DND-41 (cell line): ENCODE data around the gene RNASEH2A.

Source experiments
- ATAC-seq: fragments of 200-7000 bp; cut with Tn5 transposase; 3 replicates; pipeline ENCODE4 v1.9.1; 2021; ENCODE audit warnings: low read depth; ENCODE audit not compliant: insufficient read depth
- DNase-seq: peaks from one replicate; pipeline ENCODE4 v3.0.0-alpha.2; 2020
- H2AFZ ChIP-seq: 2 replicates; pipeline ENCODE4 v1.6.0; 2012; ENCODE audit warnings: low read depth, low read length
- H3K27ac ChIP-seq: 2 replicates; pipeline ENCODE4 v1.5.1; 2012; ENCODE audit warnings: low read length, inconsistent platforms
- H3K27me3 ChIP-seq: fragments of 200-600 bp; sonication (generic); 2 replicates; pipeline ENCODE4 v1.6.0; 2012; ENCODE audit warnings: low read length, mild to moderate bottlenecking, inconsistent platforms; ENCODE audit not compliant: insufficient read depth, poor library complexity
- H3K36me3 ChIP-seq: 2 replicates; pipeline ENCODE4 v1.5.1; 2012; ENCODE audit warnings: low read length, inconsistent platforms; ENCODE audit not compliant: insufficient read depth
- H3K4me1 ChIP-seq: 2 replicates; pipeline ENCODE4 v1.5.1; 2012; ENCODE audit warnings: mild to moderate bottlenecking, low read length; ENCODE audit not compliant: insufficient read depth
- H3K4me2 ChIP-seq: 2 replicates; pipeline ENCODE4 v1.6.0; 2012; ENCODE audit warnings: mild to moderate bottlenecking, moderate library complexity, low read length, inconsistent platforms; ENCODE audit not compliant: insufficient read depth
- H3K4me3 ChIP-seq, 2 experiments: fragments of 200-600 bp in 1 of 2; shearing (Covaris generic) in 1 of 2; 2 replicates each; pipeline ENCODE4 v1.5.1; 2012 to 2016; ENCODE audit warnings: inconsistent platforms in 2 of 2, low read length in 2 of 2, mild to moderate bottlenecking in 2 of 2, low read depth in 1 of 2, moderate library complexity in 1 of 2
- H3K79me2 ChIP-seq: 2 replicates; pipeline ENCODE4 v1.6.0; 2012; ENCODE audit warnings: low read length, inconsistent platforms; ENCODE audit not compliant: insufficient read depth
- H3K9ac ChIP-seq: 2 replicates; pipeline ENCODE4 v1.6.0; 2012; ENCODE audit warnings: low read depth, mild to moderate bottlenecking, inconsistent platforms, low read length, moderate library complexity
- H3K9me3 ChIP-seq: 2 replicates; pipeline ENCODE4 v1.5.1; 2012; ENCODE audit warnings: low read length, moderate library complexity, mild to moderate bottlenecking, inconsistent platforms; ENCODE audit not compliant: insufficient read depth, severe bottlenecking
- H4K20me1 ChIP-seq: 2 replicates; pipeline ENCODE4 v1.6.0; 2012; ENCODE audit warnings: low read length; ENCODE audit not compliant: insufficient read depth
- CTCF ChIP-seq: IDR thresholded peaks from 2 replicates; pipeline ENCODE4 v1.5.1; 2012; ENCODE audit warnings: borderline replicate concordance, low read length, moderate library complexity, mild to moderate bottlenecking; ENCODE audit not compliant: poor library complexity, severe bottlenecking; ENCODE audit errors: extremely low read depth
- EZH2 ChIP-seq: IDR thresholded peaks from 3 replicates; pipeline ENCODE4 v1.6.1; 2012; ENCODE audit warnings: borderline replicate concordance, low read depth, mild to moderate bottlenecking, moderate library complexity, low read length, inconsistent platforms; ENCODE audit not compliant: severe bottlenecking

Gene RNASEH2A

GRCh38 chr19:12833418-12833737 lies 27.0 kb downstream of the RNASEH2A start:
- Histone ChIP-seq H3K27me3 (no peaks in the 10 kb centered on the region), H3K79me2 (no peaks in the 10 kb centered on the region), H3K4me2 (peak overlapping the region; percentile 89), H3K9ac (peak overlapping the region; percentile 46), H3K4me3 (peak overlapping the region; percentile 16 to 60; a peak in 3 of 4 replicates), H3K36me3 (no peaks in the 10 kb centered on the region), H3K27ac (peak overlapping the region; percentile 48; the same call in 1 of the 2 replicates), H2AFZ (peak overlapping the region; percentile 47), H4K20me1 (peaks cover 7% of the 10 kb centered on the region), H3K9me3 (no peaks in the 10 kb centered on the region), H3K4me1 (peaks cover 40% of the 10 kb centered on the region)
- DNase-seq (no peak), ATAC-seq (no peak)
- TF ChIP-seq CTCF (no peak), EZH2 (no peak)

DNA sequence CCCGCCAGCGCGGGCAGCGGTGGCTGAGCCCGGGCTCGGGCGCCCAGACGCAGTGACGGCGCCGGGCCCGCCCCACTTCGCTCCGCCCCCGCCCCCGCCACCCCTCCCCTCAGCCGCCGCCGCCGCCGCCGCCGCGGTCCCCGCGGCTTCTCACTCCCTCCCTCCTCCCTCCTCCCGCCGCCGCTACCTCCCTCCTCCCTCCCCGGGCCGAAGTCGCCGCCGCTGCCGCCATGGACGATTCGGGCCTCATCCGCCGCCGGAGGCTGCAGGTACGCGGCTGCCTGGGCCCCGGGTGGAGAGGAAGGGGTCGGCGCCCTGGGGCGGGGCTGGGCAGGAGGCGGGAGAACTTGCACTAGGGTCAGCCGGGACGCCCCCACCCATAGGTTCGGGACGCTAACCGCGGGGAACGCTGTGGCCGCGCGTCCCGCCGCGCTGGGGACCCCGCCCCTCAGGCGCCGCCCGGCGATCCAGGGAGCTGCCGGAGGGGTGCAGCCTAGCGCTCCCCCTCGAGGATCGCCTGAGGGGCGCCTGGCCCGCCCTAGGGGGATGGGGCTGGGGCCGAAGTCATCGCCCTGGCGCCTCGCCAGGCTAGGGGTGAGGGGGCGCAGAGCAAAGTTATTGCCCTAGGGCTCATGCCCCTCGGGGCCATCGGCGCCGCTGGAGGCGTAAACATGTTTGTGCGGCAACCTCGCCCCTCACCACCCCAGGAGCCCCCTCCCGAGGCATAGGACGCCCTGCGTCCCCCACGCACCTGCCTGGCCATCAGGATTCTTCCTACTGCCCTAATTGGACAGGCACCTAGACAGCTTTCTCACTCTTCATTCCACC lies 27.6 kb downstream of the RNASEH2A start:
- H3K4me3 ChIP-seq, result peak overlapping the region; percentile 40 to 63; a peak in 3 of 4 replicates
- peaks cover 40% of the 10 kb centered on the region for H3K4me1 ChIP-seq
- H3K9ac ChIP-seq, result peak overlapping the region; percentile 67
- H3K27ac ChIP-seq, result peak overlapping the region; percentile 50
- no peaks in the 10 kb centered on the region for H3K27me3 ChIP-seq
- peak overlapping the region; percentile 89 for H3K4me2 ChIP-seq
- H3K79me2 ChIP-seq, result peaks cover 2% of the 10 kb centered on the region; the same call in 1 of the 2 replicates
- peaks cover 7% of the 10 kb centered on the region for H4K20me1 ChIP-seq
- H3K36me3 ChIP-seq, result no peaks in the 10 kb centered on the region
- H3K9me3 ChIP-seq, result no peaks in the 10 kb centered on the region
- TF ChIP-seq EZH2 (no peak), CTCF (no peak)
- DNase-seq, result peak; percentile 73
- peak; percentile 52 for ATAC-seq
- H2AFZ ChIP-seq, result peak overlapping the region; percentile 88

DNA sequence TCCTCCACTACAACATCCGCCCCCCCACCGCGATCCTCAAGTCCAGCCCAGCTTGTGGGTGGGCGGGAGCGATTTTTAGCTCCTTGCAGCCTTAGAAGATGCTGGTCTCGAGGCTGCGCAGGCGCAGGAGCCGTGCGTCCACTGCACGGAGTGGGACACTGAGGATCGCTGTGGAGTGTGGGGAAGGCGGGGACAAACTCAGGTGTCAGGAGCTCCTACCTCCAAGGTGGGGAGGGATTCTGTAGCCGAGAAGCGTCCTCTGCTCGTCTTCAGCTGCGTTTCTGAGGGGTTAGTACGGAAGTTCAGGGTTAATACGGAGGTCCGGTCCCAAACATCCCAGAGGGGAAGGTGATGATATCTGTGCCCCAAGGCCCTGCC lies 28.2 kb downstream of the RNASEH2A start, which contains the start of gene RTBDN:
RTBDN (minus strand) TSS at position 14 of the 378 bp plus-strand sequence. CDS start 4,600 bp downstream, outside the sequence.
- H2AFZ ChIP-seq, result peak within 1 kb of the TSS; percentile 88
- peak within 1 kb of the TSS; percentile 67 for H3K9ac ChIP-seq
- peaks cover 11% of the 10 kb centered on the region for H4K20me1 ChIP-seq
- H3K27me3 ChIP-seq, result no peaks in the 10 kb centered on the region
- TF ChIP-seq CTCF, result no peak
- TF ChIP-seq EZH2, result no peak
- peaks cover 46% of the 10 kb centered on the region for H3K4me1 ChIP-seq
- DNase-seq (no peak), ATAC-seq (no peak)
- peak within 1 kb of the TSS; percentile 40 to 63; a peak in 3 of 4 replicates for H3K4me3 ChIP-seq
- H3K27ac ChIP-seq, result peak within 1 kb of the TSS; percentile 50
- peaks cover 8% of the 10 kb centered on the region for H3K79me2 ChIP-seq
- H3K9me3 ChIP-seq, result no peaks in the 10 kb centered on the region
- H3K4me2 ChIP-seq, result peak within 1 kb of the TSS; percentile 89
- H3K36me3 ChIP-seq, result no peaks in the 10 kb centered on the region
